ENCODE data around the gene WNT6.

DNA sequence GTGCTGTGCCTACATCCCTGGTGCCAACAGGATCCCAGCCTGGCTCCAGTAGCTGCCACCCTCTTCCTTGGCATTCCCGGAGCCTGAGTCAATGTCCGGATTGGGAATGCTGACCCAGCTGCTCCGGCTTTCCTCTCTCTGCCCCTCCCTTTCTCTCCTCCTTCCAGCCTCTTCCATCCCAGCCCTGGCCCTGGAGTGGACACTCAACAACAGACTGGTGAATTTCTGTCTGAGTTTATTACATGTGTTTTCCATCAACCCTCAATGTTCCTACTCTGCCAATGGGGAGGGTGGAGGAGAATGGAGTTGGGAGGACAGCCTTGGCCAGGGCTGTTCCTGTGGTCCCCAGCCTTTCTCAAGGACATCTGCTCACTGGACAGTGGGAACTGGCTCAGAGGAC, 27.1 kb upstream of the WNT6 start:
- TF ChIP-seq CTCF (conservative IDR thresholded peaks at IDR 0.05; ENCODE audit: low read length) (no peak), EZH2phosphoT487 (IDR thresholded peaks at IDR 0.05; ENCODE audit: borderline replicate concordance) (no peak)

All from Loucy (cell line).